NK-92 treated with Interleukin-12 subunit alpha and Interleukin-12 subunit beta, amount 100 ng/mL, for 24 hours (cell line): ENCODE data around the gene SMAD7.

Source experiments
- DNase-seq: peaks from one replicate; lab custom pipeline; 2025; lab: John Stamatoyannopoulos, UW

The SMAD7 gene

DNA sequence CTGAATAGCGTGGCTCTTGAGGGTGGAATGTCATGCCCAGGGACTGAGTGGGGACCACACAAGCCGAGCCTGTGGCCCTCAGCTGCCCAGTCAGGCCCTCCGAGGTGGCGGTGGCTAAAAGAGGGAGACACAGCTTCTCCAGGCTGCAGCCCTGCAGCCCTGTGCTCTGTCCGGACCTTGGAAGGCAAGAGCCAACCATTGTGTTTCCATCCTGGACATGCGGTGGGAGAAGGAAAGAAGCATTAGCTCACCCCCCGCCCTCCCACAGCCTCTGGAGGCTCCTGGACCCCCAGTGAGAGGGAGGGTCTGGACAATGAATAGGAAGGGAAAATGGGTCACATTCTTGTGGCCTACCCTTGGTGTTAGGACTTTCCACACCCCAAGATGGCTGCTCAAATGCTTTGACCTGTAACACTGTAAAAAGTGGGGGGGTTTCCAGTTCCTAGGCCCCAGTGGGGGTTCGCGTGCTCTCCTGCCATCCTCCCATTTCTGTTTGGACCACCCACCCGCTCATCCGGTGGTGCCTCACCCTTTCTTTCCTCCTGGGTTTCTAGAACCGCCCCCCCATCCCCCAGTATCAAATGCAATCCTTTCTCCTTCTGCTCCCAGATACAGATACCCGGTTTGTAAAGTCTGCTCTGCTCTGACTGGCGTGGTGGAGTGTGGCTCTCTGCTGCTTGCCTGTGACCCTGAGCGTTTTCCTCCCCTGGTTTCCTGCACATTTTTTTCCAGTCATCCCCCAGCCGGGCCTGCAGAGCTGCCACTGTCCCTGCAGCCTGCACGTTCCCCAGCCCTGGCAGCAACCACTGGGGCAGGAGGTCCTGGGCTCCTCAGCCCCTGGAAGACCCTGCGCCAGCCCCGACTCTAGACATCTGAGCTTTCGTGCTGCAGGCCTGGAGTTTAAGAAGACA is 36.3 kb upstream of the SMAD7 start:
- DNase-seq = no peak

- no peak for DNase-seq
Measured at GRCh38 chr18:48985161-48985560, 34.4 kb upstream of the SMAD7 start.

DNA sequence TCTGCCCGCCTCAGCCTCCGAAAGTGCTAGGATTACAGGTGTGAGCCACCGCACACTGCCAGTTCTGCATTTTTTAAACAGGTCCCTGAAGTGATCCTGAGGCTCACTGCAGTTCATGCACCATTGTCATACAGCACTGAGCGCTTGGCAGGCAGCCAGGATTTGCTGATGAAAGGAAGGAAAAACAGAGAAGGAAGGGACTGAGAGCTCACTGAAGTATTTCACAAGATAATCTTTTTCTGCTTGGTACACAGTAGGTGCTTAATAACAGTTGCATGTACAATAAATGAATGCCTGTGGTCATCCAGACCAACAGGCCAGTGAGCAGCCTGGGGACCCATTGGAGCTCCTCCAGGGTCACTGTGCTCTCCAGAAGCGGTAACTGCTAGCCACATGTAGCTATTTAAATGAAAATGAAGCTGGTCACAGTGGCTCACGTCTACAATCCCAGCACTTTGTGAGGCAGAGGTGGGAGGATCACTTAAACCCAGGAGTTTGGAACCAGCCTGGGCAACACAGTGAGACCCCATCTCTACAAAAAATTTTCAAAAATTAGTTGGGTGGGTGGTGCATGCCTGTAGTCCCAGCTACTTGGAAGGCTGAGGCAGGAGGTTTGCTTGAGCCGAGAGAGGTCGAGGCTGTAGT is 33.1 kb upstream of the SMAD7 start:
- DNase-seq = no peak

GRCh38 chr18:48982266-48982665 is 31.5 kb upstream of the SMAD7 start:
- DNase-seq = no peak

DNA sequence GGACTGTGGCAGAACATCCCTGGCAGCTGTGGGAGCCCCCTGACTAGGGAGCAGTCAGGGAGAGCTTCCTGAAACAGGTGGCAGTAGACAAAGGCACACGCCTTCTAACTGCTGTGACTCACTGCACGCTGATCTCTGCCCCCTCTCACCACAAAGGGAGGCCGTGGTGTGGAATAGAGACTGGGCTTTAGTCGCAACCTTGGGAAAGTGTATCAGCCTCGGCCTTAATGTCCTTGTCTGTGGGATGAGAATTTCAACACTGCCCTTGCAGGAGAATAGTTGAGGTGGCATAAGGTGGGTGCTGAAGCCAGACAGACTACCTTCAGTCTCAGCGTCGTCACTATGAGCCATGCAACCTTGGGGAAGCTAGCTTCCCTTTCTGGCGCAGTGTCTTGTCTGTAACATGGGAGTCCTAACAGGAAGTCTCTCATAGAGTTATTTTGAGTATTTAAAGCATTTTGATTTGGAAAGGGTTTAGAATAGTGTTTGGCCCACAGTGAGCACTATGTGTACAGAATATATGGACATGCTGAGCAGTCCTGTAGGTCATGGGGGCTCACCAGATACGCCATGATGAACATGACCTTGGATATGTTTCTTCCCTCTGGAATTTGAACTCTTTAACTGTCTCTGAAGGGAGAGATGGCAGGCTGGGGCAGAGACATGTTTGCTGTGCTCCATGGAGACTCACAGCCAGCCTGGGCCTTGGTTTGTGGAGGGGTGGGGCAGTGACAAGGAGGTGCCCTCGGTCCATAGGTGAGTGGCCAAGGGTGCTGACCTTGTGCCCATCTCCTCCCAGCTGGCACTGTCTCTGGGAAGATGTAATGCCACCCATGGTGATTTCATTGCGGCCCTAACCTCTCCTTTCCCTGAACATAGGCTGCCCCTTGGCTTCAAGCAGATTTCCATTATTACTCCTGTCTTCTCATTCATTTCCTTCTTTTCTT is 29.5 kb upstream of the SMAD7 start:
- DNase-seq = no peak

DNA sequence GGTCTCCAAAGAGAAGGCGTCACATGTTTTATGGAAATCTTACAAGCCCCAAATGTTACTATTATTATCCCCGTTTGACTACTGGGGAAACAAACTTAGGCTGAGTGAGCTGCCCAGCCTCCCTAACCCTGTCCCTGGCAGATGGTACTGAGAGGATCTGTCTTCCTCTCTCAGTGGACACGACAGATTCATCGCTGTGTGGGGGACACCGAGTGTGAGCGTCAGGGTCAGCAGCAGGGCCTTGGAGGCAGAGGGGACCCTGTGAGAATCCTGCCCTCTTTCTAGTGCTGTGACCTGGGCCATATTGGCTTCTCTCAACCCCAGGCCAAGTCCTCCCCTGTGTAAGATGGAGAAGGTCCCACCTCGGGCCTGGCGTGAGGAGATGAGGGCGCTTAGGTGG is 27.1 kb upstream of the SMAD7 start:
- DNase-seq = no peak

DNA sequence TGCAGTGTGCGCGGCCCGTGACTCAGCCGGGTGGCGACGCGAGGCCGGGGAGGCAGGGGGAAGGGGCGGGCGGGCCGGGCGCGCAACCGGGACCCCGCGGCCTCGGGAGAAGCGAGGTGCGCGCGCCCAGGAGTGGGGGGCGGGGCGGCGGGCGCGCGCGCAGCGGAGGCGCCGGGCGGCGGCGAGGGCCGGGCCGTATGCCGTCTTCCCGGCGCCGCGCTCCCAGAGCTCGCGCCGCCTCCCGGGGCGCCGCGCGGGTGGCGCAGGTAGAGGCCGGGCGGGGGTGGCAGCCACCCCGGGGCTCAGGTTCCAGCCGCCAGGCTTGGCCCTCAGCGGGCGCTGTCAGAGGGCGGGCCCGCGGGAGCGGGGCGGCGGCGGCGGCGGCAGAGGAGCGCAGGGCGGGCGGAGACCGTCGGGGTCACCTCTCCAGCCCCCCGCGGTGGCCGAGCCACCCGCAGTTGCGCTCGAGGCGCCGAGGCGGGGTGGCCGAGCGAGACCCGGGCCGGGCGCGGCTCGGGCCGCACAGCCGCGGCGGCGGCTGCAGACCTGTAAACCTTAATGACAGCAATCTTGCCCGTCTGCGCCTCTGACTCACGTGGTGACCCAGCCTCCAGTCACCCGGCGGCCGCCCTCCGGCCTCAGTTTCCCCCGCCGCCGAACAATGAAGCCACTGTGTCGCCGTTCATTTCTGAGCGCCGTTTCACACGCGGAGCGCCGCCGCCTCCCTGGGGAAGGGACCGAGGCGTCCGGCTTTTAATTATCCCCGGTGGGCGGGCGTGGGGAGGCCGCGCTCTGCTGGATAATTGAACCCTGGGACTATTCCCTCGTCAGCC is 25.3 kb upstream of the SMAD7 start:
- no peak for DNase-seq

DNA sequence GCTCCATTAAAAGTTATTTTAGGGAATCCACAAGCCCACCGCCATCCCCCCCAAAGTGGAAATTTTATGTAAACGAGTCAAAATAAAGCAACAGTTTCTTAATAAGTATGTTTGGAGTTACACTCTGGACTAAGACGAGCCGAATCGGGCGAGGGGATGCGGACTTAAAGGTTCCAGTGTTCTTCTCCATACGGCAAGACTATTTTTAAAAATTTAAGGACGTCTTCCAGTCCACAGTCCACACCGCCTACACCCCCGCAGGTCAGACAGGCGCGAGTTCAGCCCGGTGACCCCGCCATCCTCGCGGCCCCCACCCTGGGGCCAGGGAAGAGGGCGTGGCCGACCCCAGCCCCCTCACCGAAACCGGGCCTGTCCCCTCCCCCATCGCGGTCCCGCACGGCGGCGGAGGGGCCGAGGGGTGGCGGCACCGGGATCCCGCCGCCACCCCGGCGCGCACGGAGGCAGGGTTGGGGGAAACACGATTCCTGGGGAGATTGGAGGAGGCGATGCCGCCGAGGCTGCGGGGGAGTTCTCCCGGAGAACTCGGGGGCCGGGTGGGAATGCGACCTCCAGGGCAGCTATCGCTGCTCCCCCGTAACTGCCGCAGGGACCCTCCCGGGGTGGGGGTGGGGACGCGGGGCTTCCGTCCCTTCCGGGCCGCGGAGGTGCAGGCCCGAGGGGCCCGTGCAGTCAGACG is 24.5 kb upstream of the SMAD7 start:
- no peak for DNase-seq

- no peak for DNase-seq
Measured at GRCh38 chr18:48974304-48975119, 23.7 kb upstream of the SMAD7 start.

DNA sequence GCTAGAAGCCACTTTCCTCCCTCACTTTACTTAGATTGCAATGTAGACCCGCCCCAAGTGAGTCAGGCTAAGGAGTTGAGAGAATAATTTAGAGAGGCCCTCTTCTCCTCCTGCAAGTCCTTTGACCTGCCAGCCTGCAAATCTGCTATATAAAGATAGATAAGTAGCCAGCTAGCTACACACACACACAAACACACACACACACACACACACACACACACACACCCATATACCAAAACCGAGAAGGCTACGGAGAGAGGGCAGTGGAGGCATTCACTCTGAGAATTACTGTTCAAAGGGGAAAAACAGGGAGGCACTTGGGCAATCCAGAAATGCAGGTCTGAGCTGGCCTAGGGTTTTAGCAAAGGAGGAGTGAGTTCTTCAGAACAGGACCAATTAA is 23.0 kb upstream of the SMAD7 start:
- no peak for DNase-seq

- DNase-seq = no peak
Measured at GRCh38 chr18:48968412-48969215, 17.8 kb upstream of the SMAD7 start.

DNA sequence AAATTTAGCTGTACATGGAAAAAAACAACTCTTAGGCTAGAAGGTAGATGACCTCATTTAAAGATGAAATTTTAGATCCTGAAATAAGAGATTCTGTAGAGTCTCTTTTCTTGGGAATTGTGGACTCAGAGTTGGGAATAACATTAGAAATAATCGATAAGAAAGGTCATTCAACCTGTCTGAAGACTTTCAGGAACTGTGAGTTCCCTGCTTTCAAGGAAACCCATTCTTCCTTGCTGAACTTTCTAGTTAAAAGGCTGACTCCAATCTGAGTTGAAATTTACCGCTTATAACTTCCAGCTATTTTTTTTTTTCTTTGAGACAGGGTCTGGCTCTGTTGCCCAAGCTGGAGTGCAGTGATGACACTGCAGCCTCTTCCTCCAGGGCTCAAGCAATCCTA is 16.8 kb upstream of the SMAD7 start:
- DNase-seq = no peak

DNA sequence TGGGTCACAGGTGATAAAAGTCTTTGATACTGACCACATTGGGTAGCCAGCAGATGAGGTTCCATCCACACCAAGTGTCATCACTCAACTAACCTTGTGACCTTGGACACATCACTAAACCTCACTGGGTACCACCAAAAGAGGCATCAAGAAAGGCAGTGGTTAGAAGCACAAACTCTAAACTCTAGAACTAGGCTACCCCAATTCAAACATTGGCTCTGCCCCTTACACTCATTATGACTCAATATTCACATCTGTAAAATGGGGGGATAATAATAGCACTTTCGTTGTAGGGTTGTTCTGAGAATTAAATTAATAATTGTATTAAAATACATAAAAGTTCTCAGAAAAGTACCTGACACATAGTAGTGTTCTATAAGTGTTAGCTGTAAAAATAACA is 15.8 kb upstream of the SMAD7 start:
- no peak for DNase-seq

- DNase-seq = no peak
Measured at GRCh38 chr18:48963586-48964470, 13.1 kb upstream of the SMAD7 start.

DNA sequence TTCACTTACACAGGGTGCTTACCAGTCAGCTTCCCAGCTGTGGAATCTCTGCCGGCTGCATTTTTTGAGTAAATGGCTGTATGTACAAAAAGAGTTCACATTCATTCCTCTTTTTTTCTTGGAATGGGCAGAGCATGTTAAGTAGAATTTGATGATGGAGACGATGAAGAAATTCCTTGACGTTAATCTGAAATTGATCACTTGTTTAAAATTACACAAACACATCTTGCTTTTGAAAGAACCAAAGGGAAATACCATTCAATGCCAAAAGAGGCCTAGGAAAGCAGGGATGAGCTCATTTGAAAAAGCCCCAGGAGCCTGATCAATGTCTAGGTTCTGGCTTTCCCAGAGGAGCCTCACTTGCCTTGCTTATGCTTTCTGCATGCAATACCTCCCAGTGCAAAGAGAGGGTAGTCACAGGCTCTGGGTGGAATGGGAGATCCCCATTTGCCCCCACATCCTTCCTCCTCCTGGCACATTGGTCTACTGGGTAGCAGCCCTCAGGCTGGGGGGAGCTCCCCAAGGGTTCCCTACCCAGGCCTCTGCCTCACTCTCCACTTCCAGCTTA is 12.3 kb upstream of the SMAD7 start:
- no peak for DNase-seq

DNA sequence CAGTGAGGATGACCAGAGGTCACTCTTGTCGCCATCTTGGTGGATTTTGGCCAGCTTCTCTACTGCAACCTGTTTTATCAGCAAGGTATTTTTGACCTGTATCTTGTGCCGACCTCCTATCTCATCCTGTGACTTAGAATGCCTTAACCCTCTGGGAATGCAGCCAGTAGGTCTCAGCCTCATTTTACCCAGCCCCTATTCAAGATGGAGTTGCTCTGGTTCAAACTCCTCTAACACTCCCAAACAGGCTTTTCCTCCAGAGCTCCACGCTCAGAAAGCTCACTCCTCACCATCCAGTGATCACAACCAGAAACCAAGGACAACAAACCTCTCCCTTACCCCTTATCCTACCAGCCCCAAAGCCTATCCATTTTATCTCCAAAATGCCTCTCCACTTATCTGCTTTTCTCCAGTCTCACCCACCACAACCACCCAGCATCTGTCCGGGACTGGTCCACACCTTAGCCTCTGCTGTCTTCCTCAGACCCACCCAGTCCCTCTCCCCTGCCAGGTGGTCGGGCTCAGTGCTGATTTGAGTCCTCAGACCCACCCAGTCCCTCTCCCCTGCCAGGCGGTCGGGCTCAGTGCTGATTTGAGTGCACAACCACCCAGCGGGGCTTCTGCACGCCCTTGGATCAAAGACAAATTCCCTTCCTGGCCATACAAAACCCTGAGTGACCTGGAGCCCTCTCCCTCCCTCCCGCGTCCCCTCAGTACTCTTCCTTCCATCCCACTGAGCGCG is 11.7 kb upstream of the SMAD7 start:
- no peak for DNase-seq

DNA sequence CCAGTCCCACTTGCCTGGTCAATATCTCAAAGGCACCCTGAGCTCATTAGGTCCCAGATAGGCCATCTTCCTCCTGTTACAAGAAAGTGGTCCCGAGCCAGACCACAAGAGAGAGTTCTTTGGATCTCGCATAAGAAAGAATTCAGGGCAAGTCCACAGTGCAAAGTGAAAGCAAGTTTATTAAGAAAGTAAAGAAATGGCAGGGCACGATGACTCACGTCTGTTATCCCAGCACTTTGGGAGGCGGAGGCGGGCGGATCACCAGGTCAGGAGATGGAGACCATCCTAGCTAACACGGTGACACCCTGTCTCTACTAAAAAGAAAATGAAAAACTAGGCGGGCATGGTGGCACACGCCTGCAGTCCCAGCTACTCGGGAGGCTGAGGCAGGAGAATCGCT is 10.8 kb upstream of the SMAD7 start:
- no peak for DNase-seq
